CD4-positive, alpha-beta memory T cell (primary cell): Measurements from ENCODE around the gene ZBTB5. TPM values are rescaled to one million over a fixed set of nuclear protein-coding genes. Genes with fewer than 3 reads are reported as not detected.

Experiments
- CTCF ChIA-PET: fragments of 350-600 bp; sonication (Branson Sonifier 250); formaldehyde crosslinking; loops from one replicate; lab custom pipeline; 2021; ENCODE audit warnings: inconsistent platforms; ENCODE audit not compliant: partially characterized antibody; lab: Charles Lee
- POLR2A ChIA-PET: fragments of 350-600 bp; sonication (Branson Sonifier 250); formaldehyde crosslinking; loops from one replicate; lab custom pipeline; 2021; ENCODE audit not compliant: partially characterized antibody; lab: Charles Lee
- DNase-seq, 5 donors: peaks; one replicate each; pipeline versions ENCODE4 v3.0.0 to v3.0.0-alpha.2; 2020 to 2022; ENCODE audit warnings: mixed read lengths in 1 of 5
- H3K27ac ChIP-seq: one replicate; pipeline ENCODE4 v1.7.0; 2013; ENCODE audit warnings: low read depth, low read length
- H3K27me3 ChIP-seq: 2 replicates; pipeline ENCODE4 v1.7.0; 2013; ENCODE audit warnings: mild to moderate bottlenecking, low read length, moderate library complexity; ENCODE audit not compliant: insufficient read depth
- H3K36me3 ChIP-seq: 2 replicates; pipeline ENCODE4 v1.7.0; 2013; ENCODE audit warnings: mild to moderate bottlenecking, low read length, moderate library complexity; ENCODE audit not compliant: insufficient read depth
- H3K4me1 ChIP-seq: 2 replicates; pipeline ENCODE4 v1.7.0; 2013; ENCODE audit warnings: mild to moderate bottlenecking, low read length, moderate library complexity; ENCODE audit not compliant: insufficient read depth
- H3K4me3 ChIP-seq, 2 donors: one replicate each; pipeline ENCODE4 v1.7.0; 2013; ENCODE audit warnings: low read length in 2 of 2, mild to moderate bottlenecking in 1 of 2
- H3K9me3 ChIP-seq, 2 donors: one replicate each; pipeline ENCODE4 v1.7.0; 2013; ENCODE audit warnings: low read length in 2 of 2, control low read depth in 1 of 2; ENCODE audit not compliant: control insufficient read depth in 1 of 2
- H3K27ac Mint-ChIP-seq, 7 donors: one replicate each; pipeline ENCODE4 v1.8.0; 2020 to 2021; ENCODE audit warnings: mixed read lengths in 7 of 7, mild to moderate bottlenecking in 6 of 7, inconsistent platforms in 3 of 7, moderate library complexity in 3 of 7
- H3K27me3 Mint-ChIP-seq, 2 donors: one replicate each; pipeline ENCODE4 v1.8.0; 2020 to 2021; ENCODE audit warnings: mixed read lengths in 2 of 2
- H3K36me3 Mint-ChIP-seq, 2 donors: one replicate each; pipeline ENCODE4 v1.8.0; 2020 to 2021; ENCODE audit warnings: mixed read lengths in 2 of 2, inconsistent platforms in 1 of 2, mild to moderate bottlenecking in 1 of 2
- H3K4me1 Mint-ChIP-seq, 4 donors: one replicate each; pipeline ENCODE4 v1.8.0; 2020 to 2021; ENCODE audit warnings: mixed read lengths in 4 of 4, mild to moderate bottlenecking in 1 of 4
- H3K4me3 Mint-ChIP-seq, 8 donors: one replicate each; pipeline ENCODE4 v1.8.0; 2020 to 2021; ENCODE audit warnings: mixed read lengths in 8 of 8, mild to moderate bottlenecking in 7 of 8, moderate library complexity in 6 of 8, inconsistent platforms in 3 of 8
- H3K9me3 Mint-ChIP-seq, 8 donors: one replicate each; pipeline ENCODE4 v1.8.0; 2020 to 2021; ENCODE audit warnings: mixed read lengths in 8 of 8, mild to moderate bottlenecking in 5 of 8, inconsistent platforms in 3 of 8, moderate library complexity in 1 of 8
- intact Hi-C: fragments of 100-400 bp; cut with micrococcal nuclease; formaldehyde crosslinking; loops from one replicate; pipeline ENCODE4 v1.15.1; 2023
- polyA plus RNA-seq, 2 donors: library from polyadenylated mRNA; unstranded; fragments of 300-500 nt; fragmentation: Illumina TruSeq; gene quantifications; one replicate each; pipeline ENCODE4 v1.2.3, GENCODE V29; 2021
- total RNA-seq, 2 experiments: library from RNA; stranded (reverse); gene quantifications; one replicate each; pipeline ENCODE4 v1.2.3, GENCODE V29; 2021

ZBTB5 gene
- total and polyA plus RNA-seq, 4 experiments from 2014 or later: 0.29 to 16.4 (median 8.8) TPM

DNA sequence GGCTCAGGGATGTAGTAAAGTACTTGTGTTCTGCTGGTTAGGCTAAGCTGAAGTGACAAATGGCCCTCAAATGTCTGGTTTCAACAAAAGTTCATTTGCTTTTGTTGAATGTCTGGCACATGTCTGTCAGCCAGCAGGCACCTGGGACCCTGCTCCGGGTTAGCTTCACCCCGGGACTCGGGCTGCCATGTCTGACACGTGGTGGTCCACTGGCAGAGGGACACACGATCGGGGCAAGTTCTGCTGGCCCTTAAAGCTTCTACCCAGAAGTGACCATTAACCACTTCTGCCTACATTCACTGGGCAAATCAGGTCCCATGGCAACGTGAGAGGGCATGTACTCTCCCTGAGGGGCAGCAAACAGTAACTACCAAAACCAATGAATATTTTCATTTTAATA lies 44.3 kb upstream of the ZBTB5 start:
- H3K4me1 ChIP-seq: peaks cover 6% of the 10 kb centered on the region
- intact Hi-C loops: loop anchor here (2.0 kb wide), 1 partner anchor 95 kb away; no protein-coding TSS in a partner anchor

DNA sequence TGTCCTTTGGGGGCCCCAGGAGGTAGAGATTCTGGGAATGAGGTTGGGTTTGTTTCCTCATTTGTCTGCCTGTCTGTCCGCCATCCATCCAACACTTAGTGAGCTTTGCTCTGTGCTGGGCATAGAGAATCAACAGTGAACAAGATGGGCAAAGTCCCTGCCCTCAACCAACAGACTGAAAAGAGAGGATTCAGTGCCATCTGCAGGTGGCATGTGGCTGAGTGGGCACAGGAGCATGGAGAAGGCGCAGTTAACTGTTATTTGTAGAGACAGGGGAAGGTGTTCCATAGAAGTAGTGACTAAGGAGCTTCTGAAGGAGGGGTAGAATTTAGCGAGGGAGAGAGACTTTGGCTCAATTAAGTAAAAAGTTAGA lies 43.6 kb upstream of the ZBTB5 start:
- Histone ChIP-seq H3K4me3 (no peak overlapping the region), H3K36me3 (no peaks in the 10 kb centered on the region), H3K9me3 (no peaks in the 10 kb centered on the region), H3K4me1 (peaks cover 7% of the 10 kb centered on the region), H3K27ac (no peak overlapping the region), H3K27me3 (no peaks in the 10 kb centered on the region)
- peaks cover 7 to 22% of the 10 kb centered on the region in 2 donors for H3K36me3 Mint-ChIP-seq
- no peaks in the 10 kb centered on the region for H3K9me3 Mint-ChIP-seq
- H3K27me3 Mint-ChIP-seq: no peaks in the 10 kb centered on the region
- no peak for DNase-seq
- H3K4me1 Mint-ChIP-seq: peaks cover 5 to 37% (median 19%) of the 10 kb centered on the region in 4 donors
- ChIA-PET POLR2A (interaction anchor here (1.2 to 1.3 kb wide), 2 partner anchors 22 to 23 kb away, joined by 3 to 6 read pairs; partner anchors contain the start of gene POLR1E), CTCF (interaction anchor here (0.7 to 1.1 kb wide), 3 partner anchors 10 to 93 kb away, joined by 3 read pairs; no protein-coding TSS in a partner anchor)
- H3K27ac Mint-ChIP-seq: peak overlapping the region in 5 of 7 donors; percentile 16 to 82 (median 71)
- H3K4me3 Mint-ChIP-seq: no peak overlapping the region
- intact Hi-C loops: loop anchor here (2.0 kb wide), 1 partner anchor 94 kb away; no protein-coding TSS in a partner anchor

More for the DNA sequence above, 44.3 kb upstream of the ZBTB5 start:
- POLR2A ChIA-PET: interaction anchor here (1.2 to 1.3 kb wide), 2 partner anchors 21 to 24 kb away, joined by 3 to 6 read pairs; partner anchors contain the start of gene POLR1E
- no peaks in the 10 kb centered on the region for H3K27me3 ChIP-seq
- no peak overlapping the region for H3K4me3 ChIP-seq
- H3K4me1 Mint-ChIP-seq: peaks cover 3 to 32% (median 16%) of the 10 kb centered on the region in 4 donors
- CTCF ChIA-PET: interaction anchor here (0.7 to 1.1 kb wide), 2 partner anchors 91 to 94 kb away, joined by 3 read pairs; no protein-coding TSS in a partner anchor
- H3K9me3 Mint-ChIP-seq: no peaks in the 10 kb centered on the region
- H3K27ac Mint-ChIP-seq: peak overlapping the region in 3 of 7 donors; percentile 16 to 86 (median 71)
- no peaks in the 10 kb centered on the region for H3K9me3 ChIP-seq
- H3K4me3 Mint-ChIP-seq: no peak overlapping the region
- no peaks in the 10 kb centered on the region for H3K27me3 Mint-ChIP-seq
- H3K36me3 Mint-ChIP-seq: peaks cover 4 to 17% of the 10 kb centered on the region in 2 donors
- no peak for DNase-seq
- H3K27ac ChIP-seq: no peak overlapping the region
- no peaks in the 10 kb centered on the region for H3K36me3 ChIP-seq

DNA sequence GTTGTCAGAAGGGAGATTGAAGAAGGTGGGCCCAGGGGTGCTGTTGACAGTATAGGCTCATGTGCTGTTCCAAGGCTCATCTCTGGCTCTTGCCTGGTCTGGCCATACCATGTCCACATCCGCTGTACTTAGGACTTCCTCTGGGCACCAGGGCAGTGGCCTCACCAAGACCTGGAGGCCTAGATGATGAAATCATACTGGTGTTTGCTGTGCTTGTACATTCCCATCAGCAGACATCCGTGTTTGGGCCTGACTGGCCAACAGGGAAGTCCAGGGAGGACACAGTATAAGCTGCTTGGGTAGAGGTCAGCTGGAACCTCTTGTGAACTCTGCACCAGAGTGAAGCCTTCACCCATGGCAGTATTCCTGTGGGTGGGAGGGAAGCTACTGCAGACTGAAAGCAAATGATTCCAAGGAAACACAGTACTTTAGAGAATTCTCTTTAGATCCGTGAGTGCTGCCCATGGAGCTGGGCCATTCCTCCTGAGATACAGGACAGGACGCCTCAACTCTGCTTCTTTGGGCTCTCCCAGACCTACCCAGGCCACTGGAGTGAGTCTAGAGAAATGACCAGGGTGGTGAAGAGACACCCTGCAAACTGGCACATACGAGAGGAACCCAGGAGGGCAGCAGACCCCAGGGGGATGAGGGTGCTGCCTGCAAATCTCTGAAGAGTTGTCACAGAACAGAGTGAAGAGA lies 43.0 kb upstream of the ZBTB5 start:
- Mint-ChIP-seq H3K9me3 (no peaks in the 10 kb centered on the region), H3K27ac (peak overlapping the region in 4 of 7 donors; percentile 16 to 83 (median 73))
- CTCF ChIA-PET: interaction anchor here (0.7 to 1.1 kb wide), 2 partner anchors 10 to 635 kb away, joined by 3 read pairs; no protein-coding TSS in a partner anchor

GRCh38 chr9:37507566-37508134 lies 42.4 kb upstream of the ZBTB5 start:
- no peak for DNase-seq
- Histone ChIP-seq H3K36me3 (peaks cover 7% of the 10 kb centered on the region), H3K9me3 (no peaks in the 10 kb centered on the region), H3K4me3 (no peak overlapping the region), H3K4me1 (peaks cover 15% of the 10 kb centered on the region), H3K27ac (no peak overlapping the region), H3K27me3 (no peaks in the 10 kb centered on the region)
- Mint-ChIP-seq H3K27me3 (no peaks in the 10 kb centered on the region), H3K4me1 (peaks cover 14 to 48% (median 29%) of the 10 kb centered on the region in 4 donors), H3K36me3 (peaks cover 19 to 34% of the 10 kb centered on the region in 2 donors), H3K4me3 (peak overlapping the region in 1 of 8 donors; percentile 33), H3K9me3 (no peaks in the 10 kb centered on the region), H3K27ac (peak overlapping the region in 6 of 7 donors; percentile 2 to 83 (median 68))
- POLR2A ChIA-PET: no interaction called here
- intact Hi-C loops: loop anchor here (2.0 kb wide), 1 partner anchor 93 kb away; no protein-coding TSS in a partner anchor
- CTCF ChIA-PET: interaction anchor here (1.1 kb wide), 1 partner anchor 634 kb away, joined by 3 read pairs; no protein-coding TSS in a partner anchor

More for the DNA sequence above, 43.0 kb upstream of the ZBTB5 start:
- Mint-ChIP-seq H3K36me3 (peaks cover 13 to 28% of the 10 kb centered on the region in 2 donors), H3K27me3 (no peaks in the 10 kb centered on the region), H3K4me3 (no peak overlapping the region), H3K4me1 (peaks cover 11 to 42% (median 24%) of the 10 kb centered on the region in 4 donors)
- intact Hi-C loops: loop anchor here (2.0 kb wide), 1 partner anchor 93 kb away; no protein-coding TSS in a partner anchor
- no peaks in the 10 kb centered on the region for H3K9me3 ChIP-seq
- POLR2A ChIA-PET: interaction anchor here (1.2 to 1.3 kb wide), 2 partner anchors 22 to 23 kb away, joined by 3 to 6 read pairs; partner anchors contain the start of gene POLR1E
- no peaks in the 10 kb centered on the region for H3K27me3 ChIP-seq
- H3K4me1 ChIP-seq: peaks cover 11% of the 10 kb centered on the region
- no peak for DNase-seq
- peaks cover 1% of the 10 kb centered on the region for H3K36me3 ChIP-seq
- H3K4me3 ChIP-seq: no peak overlapping the region
- no peak overlapping the region for H3K27ac ChIP-seq

GRCh38 chr9:37504605-37505004 lies 39.4 kb upstream of the ZBTB5 start:
- ChIA-PET POLR2A (interaction anchor here (1.4 to 1.9 kb wide), 2 partner anchors 11 to 19 kb away, joined by 4 to 11 read pairs; partner anchors contain the start of gene POLR1E), CTCF (no interaction called here)
- Mint-ChIP-seq H3K9me3 (no peaks in the 10 kb centered on the region), H3K27ac (peak overlapping the region; percentile 57 to 98 (median 87)), H3K4me1 (peaks cover 16 to 57% (median 34%) of the 10 kb centered on the region in 4 donors), H3K27me3 (no peaks in the 10 kb centered on the region), H3K36me3 (peaks cover 40 to 58% of the 10 kb centered on the region in 2 donors), H3K4me3 (peak overlapping the region in 7 of 8 donors; percentile 32 to 86 (median 77))
- H3K9me3 ChIP-seq: no peaks in the 10 kb centered on the region
- peaks cover 30% of the 10 kb centered on the region for H3K36me3 ChIP-seq
- no peak overlapping the region for H3K4me3 ChIP-seq
- H3K27me3 ChIP-seq: no peaks in the 10 kb centered on the region
- H3K27ac ChIP-seq: peak overlapping the region; percentile 45
- H3K4me1 ChIP-seq: peaks cover 15% of the 10 kb centered on the region
- no peak for DNase-seq
- intact Hi-C loops: no loop called here

- no peaks in the 10 kb centered on the region for H3K9me3 ChIP-seq
- H3K4me1 Mint-ChIP-seq: peaks cover 16 to 50% (median 33%) of the 10 kb centered on the region in 4 donors
- H3K27ac ChIP-seq: peak overlapping the region; percentile 45
- peaks cover 38% of the 10 kb centered on the region for H3K36me3 ChIP-seq
- intact Hi-C loops: no loop called here
- H3K27me3 ChIP-seq: no peaks in the 10 kb centered on the region
- no peak overlapping the region for H3K4me3 ChIP-seq
- no peaks in the 10 kb centered on the region for H3K9me3 Mint-ChIP-seq
- H3K4me3 Mint-ChIP-seq: peak overlapping the region; percentile 71 to 93 (median 78)
- CTCF ChIA-PET: no interaction called here
- POLR2A ChIA-PET: interaction anchor here (0.7 to 1.9 kb wide), 4 partner anchors 9 to 39 kb away, joined by 3 to 11 read pairs (median 4); partner anchors contain the start of genes POLR1E and ZBTB5
- peaks cover 40 to 63% of the 10 kb centered on the region in 2 donors for H3K36me3 Mint-ChIP-seq
- DNase-seq: peak; percentile 49 to 82 (median 69)
- no peaks in the 10 kb centered on the region for H3K27me3 Mint-ChIP-seq
- peak overlapping the region; percentile 87 to 98 (median 95) for H3K27ac Mint-ChIP-seq
- peaks cover 15% of the 10 kb centered on the region for H3K4me1 ChIP-seq
Measured at GRCh38 chr9:37503736-37504135, 38.5 kb upstream of the ZBTB5 start.
